HG02759 (cell line): Measurements from ENCODE around the gene BCR.
"Not testable (repeated sequence)": the region's sequence is repeated elsewhere in the genome, so short reads cannot be mapped to it uniquely, and the experiment has no call there.

Experiments used
- ATAC-seq: cut with Tn5 transposase; IDR thresholded peaks from one replicate; pipeline ENCODE4 v1.9.1; 2021; ENCODE audit warnings: mild to moderate bottlenecking, moderate library complexity; ENCODE audit not compliant: unreplicated experiment

The BCR gene

GRCh38 chr22:23309261-23309660, 129.0 kb downstream of the BCR start:
- not testable (repeated sequence) for ATAC-seq

GRCh38 chr22:23310443-23311097, 130.3 kb downstream of the BCR start:
- ATAC-seq, result not testable (repeated sequence)

- not testable (repeated sequence) for ATAC-seq
Observed at GRCh38 chr22:23311635-23312420, 131.5 kb downstream of the BCR start.

DNA sequence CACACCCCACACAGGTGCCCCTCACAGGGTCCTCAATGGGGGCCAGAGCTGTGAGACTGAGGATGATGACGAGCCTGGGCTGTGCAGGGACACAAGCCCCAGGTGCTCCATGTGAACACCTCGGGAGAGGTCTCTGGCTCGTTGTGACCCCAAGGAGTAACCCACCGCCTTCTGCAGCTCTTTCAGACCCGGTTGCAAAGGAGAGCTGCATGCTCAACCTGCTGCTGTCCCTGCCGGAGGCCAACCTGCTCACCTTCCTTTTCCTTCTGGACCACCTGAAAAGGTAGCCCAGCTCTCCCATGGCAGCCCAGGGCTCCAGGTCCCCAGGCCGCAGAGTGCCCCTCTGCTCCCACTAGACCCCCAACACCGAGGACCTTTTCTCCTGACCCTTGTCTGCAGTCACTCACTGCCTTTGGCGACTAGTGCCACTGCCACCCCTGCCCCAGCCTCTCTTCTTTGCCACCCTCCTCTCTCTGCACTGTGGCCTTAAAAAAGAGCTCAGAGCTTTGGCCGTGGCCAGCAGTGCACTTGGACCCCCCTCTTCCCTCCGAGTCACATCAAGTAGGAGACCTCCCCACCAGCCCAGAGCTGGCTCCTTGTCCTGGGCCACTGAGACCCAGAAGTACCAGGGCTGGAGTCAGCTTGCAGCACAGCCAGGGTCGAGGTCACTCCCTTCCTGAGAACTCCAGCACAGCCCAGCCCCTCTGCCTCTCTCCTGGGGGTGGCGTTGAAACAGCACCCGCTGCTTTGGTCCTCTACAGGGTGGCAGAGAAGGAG, 133.7 kb downstream of the BCR start:
- ATAC-seq, result no peak

- ATAC-seq, result no peak
Observed at GRCh38 chr22:23315341-23315917, 135.1 kb downstream of the BCR start.

DNA sequence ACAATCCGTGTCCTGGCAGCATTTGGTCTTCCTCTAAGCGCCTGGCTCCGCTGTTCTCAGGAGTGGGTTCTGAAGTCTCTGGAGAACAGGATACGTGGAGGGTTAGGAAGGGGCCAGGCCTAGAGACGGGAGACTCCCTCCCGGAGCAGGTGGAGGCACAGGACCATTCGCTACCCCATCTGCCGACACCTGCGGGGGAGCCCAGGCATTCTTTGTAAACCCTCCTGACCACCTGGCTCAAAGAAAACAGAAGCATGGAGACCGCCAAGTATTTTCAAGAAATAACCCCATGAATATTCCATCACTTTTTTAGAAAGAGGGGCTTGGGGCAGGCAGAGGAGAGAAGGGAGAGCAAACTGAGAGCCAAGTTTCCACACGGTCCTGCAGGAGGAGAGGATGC, 136.3 kb downstream of the BCR start:
- ATAC-seq, result not testable (repeated sequence)

DNA sequence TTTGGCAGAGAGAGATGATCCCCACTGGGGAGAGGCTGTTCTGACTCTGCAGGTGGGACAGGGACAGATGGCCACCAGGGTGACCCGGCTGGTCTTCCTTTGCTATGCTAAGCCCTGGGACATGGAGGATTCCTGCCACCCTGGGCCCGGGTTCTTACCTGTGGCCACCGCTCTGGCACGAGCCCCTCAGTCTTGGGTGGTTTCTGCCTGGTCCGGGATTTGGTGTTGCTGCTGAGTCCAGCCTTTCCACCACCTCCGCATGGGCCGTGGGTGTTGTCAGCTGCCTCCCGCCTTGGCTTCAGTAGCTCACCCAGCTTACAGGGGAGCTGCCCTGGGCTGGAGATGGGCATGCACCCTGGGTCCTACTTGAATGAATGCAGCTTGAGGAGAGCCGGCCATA, 138.0 kb downstream of the BCR start:
- not testable (repeated sequence) for ATAC-seq

DNA sequence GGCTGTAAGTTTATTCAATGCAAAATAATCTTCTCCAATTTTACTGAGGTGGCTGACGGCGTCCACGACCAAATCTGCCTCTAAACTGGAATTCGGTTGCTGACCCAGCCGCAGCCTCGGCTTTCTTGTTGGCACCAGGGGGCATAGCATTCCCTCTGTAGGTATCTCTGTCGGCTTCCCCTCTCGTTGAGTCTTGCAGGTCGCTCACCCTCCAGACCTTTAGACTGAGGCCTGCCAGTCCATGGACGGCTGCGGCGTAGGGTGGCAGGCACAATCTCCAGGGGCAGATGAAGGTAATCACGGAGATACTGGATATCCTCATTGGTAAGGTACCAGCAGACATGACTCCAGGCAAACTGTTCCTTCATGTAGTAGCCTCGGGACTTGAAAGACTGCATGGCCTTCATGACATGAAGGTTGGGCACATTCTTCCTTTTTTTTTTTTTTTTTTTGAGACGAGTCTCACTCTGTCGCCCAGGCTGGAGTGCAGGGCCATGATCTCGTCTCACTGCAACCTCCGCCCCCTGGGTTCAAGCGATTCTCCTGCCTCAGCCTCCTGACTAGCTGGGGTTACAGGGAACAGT, 142.3 kb downstream of the BCR start:
- not testable (repeated sequence) for ATAC-seq

DNA sequence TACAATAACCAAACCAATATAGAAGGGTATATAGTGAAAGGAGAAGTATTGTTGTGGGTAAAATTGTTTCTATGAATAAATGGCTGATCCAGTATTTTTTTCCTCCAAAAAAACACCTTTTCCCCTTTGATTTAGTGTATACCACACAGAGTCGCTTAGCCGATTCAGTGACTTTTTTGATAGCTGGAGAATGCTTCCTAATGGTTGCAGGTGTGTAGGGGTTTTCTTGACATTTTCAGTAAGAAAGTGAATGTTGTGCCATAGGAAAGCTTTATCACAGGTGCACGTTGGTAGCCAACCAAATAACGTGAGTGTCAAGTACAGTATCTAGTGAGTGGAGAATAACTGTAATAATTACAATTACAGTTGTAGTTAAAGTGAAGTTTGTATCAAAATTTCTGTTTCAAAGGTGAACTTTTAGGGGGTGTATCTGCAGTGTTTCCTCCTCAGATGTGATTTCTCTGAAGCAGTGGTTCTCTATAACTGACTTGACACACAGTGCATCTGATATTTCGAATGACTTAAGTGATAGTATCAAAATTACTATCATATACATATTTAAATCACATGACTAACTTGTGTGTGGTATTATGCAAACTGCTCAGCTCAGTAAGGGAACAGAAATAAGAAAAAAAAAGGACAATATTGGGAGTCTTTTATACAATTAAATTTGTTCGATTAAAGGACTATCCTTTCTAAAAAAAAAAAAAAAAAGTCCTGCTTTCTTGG, 143.8 kb downstream of the BCR start:
- not testable (repeated sequence) for ATAC-seq

DNA sequence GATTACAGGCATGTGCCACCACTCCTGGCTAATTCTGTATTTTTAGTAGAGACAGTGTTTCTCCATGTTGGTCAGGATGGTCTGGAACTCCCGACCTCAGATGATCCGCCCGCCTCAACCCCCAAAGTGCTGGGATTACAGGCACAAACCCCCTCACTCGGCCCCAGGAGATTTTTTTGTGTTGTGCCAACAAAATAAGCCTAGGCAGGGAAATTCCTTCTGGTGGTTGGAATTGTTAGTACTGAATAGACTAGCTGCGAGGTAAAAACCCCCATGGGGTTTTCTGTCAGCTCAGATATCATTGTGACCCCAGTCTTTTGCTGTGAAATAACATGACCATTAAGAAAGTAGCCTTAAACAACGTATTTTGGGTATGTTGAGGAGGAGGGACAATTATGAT, 144.9 kb downstream of the BCR start:
- no peak for ATAC-seq

DNA sequence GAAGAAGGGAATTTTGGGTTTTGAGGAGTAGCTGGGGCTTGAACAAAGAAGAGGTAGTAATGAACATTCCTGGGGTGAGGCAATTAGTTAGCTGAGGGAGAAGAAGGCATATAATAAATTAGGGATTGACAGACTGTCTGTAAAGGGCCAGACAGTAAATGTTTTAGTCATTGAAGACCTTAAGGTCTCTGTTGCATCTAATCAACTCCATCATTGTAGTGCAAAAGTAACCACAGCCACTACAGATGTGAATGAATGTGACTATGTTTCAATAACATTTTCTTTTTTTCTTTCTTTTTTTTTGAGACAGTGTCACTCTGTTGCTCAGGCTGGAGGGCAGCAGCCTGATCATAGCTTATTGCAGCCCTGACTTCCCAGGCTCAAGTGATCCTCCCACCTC, 153.5 kb downstream of the BCR start:
- ATAC-seq, result not testable (repeated sequence)

GRCh38 chr22:23337672-23338071, 157.4 kb downstream of the BCR start:
- not testable (repeated sequence) for ATAC-seq

DNA sequence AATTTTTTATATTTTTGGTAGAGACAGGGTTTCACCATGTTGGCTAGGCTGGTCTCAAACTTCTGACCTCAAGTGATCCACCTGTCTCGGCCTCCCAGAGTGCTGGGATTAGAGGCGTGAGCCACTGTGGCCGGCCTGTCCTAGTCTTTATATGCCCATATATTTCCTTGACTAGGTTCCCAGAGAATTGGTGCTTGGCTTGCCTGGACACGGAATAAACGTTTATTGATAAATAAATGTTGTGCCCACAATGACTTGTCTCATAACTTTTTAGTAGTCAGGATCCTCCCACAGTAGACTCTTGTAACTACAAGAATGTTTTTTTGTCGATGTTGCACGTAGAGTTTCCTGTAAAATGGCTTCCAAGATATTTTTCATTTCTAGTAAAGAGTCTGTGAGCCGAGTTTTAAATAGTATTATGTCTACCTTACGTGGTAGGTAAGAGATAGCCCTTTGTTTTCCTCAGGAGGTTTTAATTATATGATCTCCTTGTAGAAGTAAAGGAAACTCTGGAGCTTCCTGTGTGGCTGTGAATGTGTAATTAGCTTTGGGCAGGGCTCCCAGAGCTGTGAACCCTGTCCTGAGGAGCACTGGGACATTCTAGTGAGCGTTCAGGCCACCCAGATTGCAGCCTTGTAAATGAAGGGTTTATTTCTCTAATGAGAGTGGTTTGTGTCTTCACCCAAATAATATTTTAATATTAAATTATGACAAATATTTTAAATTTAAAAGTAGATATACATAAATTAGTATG, 161.8 kb downstream of the BCR start:
- not testable (repeated sequence) for ATAC-seq

GRCh38 chr22:23351321-23351720, 171.0 kb downstream of the BCR start:
- ATAC-seq, result no peak

- ATAC-seq, result no peak
Observed at GRCh38 chr22:23353004-23353403, 172.7 kb downstream of the BCR start.

- ATAC-seq, result no peak
Observed at GRCh38 chr22:23353696-23354095, 173.4 kb downstream of the BCR start.

DNA sequence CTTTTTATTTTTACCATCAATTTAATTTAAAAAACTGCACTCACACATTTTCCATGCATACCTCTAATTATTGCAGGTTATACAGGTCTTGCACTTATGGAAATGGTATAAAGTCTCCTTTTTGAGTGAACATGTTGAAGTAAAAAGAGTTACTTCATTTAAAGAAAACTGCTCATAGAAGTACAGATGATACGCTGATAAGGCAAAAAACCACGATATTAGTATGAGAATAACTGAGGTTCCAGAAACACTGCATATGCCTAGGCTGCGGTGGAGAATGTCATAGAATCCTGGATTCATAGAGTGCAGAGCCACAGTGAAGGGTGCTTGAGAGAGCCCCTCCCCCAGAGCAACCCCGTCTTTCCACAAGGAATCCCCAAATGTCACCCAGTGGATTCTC, 175.8 kb downstream of the BCR start:
- ATAC-seq, result no peak

- no peak for ATAC-seq
Observed at GRCh38 chr22:23357053-23357452, 176.7 kb downstream of the BCR start.

GRCh38 chr22:23359583-23360123, 179.3 kb downstream of the BCR start:
- no peak for ATAC-seq
